Panc1 (cell line): ENCODE results near the gene MRPS22.

Source experiments
- POLR2AphosphoS5 ChIP-seq: IDR thresholded peaks from 2 replicates; pipeline ENCODE4 v1.6.1; 2012; ENCODE audit warnings: mild to moderate bottlenecking, low read depth, low read length, moderate library complexity
- TF ChIP-seq, protein P1 (sequence below): fragments of 450-650 bp; IDR thresholded peaks from 2 replicates; pipeline ENCODE4 v1.5.1; 2017; ENCODE audit warnings: mild to moderate bottlenecking
- TF ChIP-seq, protein P2 (sequence below), 2 experiments: IDR thresholded peaks; 2 replicates each; pipeline ENCODE4 v1.6.1; 2011 to 2012; ENCODE audit warnings: low read depth in 2 of 2, control low read depth in 1 of 2, low read length in 1 of 2, mild to moderate bottlenecking in 1 of 2, moderate library complexity in 1 of 2; ENCODE audit not compliant: insufficient read depth in 1 of 2

DNA sequence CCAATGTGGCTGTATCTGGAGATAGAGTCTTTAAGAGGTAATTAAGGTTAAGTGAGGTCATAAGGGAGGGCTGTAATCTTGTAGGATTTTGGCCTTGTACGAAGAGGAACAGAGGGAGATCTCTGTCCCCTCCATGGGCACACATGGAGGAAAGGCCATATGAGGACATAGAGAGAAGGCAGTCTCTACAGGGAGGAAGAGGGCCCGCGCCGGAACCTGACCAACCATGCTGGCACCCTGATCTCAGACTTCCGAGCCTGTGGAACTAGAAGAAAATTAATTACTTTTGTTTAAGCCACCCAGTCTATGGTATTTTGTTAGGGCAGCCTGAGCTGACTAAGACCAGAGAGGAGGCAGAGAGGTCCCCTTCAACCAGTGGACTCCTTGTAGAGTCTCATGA is 17.7 kb upstream of the MRPS22 start:
- TF ChIP-seq, protein P1, sequence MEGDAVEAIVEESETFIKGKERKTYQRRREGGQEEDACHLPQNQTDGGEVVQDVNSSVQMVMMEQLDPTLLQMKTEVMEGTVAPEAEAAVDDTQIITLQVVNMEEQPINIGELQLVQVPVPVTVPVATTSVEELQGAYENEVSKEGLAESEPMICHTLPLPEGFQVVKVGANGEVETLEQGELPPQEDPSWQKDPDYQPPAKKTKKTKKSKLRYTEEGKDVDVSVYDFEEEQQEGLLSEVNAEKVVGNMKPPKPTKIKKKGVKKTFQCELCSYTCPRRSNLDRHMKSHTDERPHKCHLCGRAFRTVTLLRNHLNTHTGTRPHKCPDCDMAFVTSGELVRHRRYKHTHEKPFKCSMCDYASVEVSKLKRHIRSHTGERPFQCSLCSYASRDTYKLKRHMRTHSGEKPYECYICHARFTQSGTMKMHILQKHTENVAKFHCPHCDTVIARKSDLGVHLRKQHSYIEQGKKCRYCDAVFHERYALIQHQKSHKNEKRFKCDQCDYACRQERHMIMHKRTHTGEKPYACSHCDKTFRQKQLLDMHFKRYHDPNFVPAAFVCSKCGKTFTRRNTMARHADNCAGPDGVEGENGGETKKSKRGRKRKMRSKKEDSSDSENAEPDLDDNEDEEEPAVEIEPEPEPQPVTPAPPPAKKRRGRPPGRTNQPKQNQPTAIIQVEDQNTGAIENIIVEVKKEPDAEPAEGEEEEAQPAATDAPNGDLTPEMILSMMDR, result no peak
- no peak for TF ChIP-seq POLR2AphosphoS5
- TF ChIP-seq, protein P2, sequence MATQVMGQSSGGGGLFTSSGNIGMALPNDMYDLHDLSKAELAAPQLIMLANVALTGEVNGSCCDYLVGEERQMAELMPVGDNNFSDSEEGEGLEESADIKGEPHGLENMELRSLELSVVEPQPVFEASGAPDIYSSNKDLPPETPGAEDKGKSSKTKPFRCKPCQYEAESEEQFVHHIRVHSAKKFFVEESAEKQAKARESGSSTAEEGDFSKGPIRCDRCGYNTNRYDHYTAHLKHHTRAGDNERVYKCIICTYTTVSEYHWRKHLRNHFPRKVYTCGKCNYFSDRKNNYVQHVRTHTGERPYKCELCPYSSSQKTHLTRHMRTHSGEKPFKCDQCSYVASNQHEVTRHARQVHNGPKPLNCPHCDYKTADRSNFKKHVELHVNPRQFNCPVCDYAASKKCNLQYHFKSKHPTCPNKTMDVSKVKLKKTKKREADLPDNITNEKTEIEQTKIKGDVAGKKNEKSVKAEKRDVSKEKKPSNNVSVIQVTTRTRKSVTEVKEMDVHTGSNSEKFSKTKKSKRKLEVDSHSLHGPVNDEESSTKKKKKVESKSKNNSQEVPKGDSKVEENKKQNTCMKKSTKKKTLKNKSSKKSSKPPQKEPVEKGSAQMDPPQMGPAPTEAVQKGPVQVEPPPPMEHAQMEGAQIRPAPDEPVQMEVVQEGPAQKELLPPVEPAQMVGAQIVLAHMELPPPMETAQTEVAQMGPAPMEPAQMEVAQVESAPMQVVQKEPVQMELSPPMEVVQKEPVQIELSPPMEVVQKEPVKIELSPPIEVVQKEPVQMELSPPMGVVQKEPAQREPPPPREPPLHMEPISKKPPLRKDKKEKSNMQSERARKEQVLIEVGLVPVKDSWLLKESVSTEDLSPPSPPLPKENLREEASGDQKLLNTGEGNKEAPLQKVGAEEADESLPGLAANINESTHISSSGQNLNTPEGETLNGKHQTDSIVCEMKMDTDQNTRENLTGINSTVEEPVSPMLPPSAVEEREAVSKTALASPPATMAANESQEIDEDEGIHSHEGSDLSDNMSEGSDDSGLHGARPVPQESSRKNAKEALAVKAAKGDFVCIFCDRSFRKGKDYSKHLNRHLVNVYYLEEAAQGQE (IDR thresholded peaks at IDR 0.05; ENCODE audit: insufficient read depth in 1 of 2, low read depth in 2 of 2, low read length in 1 of 2), result no peak
